Thyroid gland (tissue), 4 donors: ENCODE measurements around the gene LKAAEAR1. TPM values are rescaled to one million over a fixed set of nuclear protein-coding genes. Genes with fewer than 3 reads are reported as not detected.

Source experiments
- DNase-seq, 2 donors: peaks; one replicate each; pipeline ENCODE4 v3.0.0-alpha.2; 2019
- H3K27ac ChIP-seq, 3 donors: fragments of 200-600 bp; sonication (generic); 1 replicate in 2 of 3; 2 replicates in 1 of 3; pipeline ENCODE4 v1.5.1; 2016 to 2019; ENCODE audit warnings: mild to moderate bottlenecking in 1 of 3, moderate library complexity in 1 of 3
- H3K27me3 ChIP-seq: fragments of 200-600 bp; sonication (generic); one replicate; pipeline ENCODE4 v1.5.1; 2019
- H3K36me3 ChIP-seq, 2 donors: fragments of 200-600 bp; sonication (generic); one replicate each; pipeline ENCODE4 v1.5.1; 2016 to 2019
- H3K4me1 ChIP-seq, 2 donors: fragments of 200-600 bp; sonication (generic); one replicate each; pipeline ENCODE4 v1.5.1; 2017 to 2019
- H3K4me3 ChIP-seq, 3 donors: fragments of 200-600 bp; sonication (generic); replicated peaks in 1 of 3; 1 replicate in 2 of 3; 2 replicates in 1 of 3; pipeline ENCODE4 v1.5.1; 2016; ENCODE audit warnings: mild to moderate bottlenecking in 1 of 3
- H3K9me3 ChIP-seq: fragments of 200-600 bp; sonication (generic); one replicate; pipeline ENCODE4 v1.5.1; 2017
- CTCF ChIP-seq, 6 experiments: fragments of 200-600 bp in 3 of 6; fragments of 450-650 bp in 3 of 6; sonication (generic) in 3 of 6; IDR thresholded peaks; one replicate each; pipeline ENCODE4 v1.5.1; 2016 to 2019; ENCODE audit warnings: antibody characterized with exemption in 6 of 6, mild to moderate bottlenecking in 2 of 6, inconsistent platforms in 1 of 6, moderate library complexity in 1 of 6
- POLR2A ChIP-seq, 2 donors: fragments of 450-650 bp; IDR thresholded peaks; one replicate each; pipeline ENCODE4 v1.6.1; 2017; ENCODE audit warnings: antibody characterized with exemption in 2 of 2, mild to moderate bottlenecking in 2 of 2, moderate library complexity in 1 of 2
- WGBS, 2 donors: methylation state at CpG; one replicate each; pipeline ENCODE4 v1.1.5; 2017; 5-methylcytosine and 5-hydroxymethylcytosine counted together
- intact Hi-C: fragments of 100-400 bp; cut with DNase I; formaldehyde crosslinking; loops from one replicate; pipeline ENCODE4 v1.15.1; 2023
- total RNA-seq, 4 donors: library from RNA; depleted of rRNA; stranded (reverse); fragments of >200 nt; gene quantifications; one replicate each; pipeline ENCODE4 v1.2.3, GENCODE V29; 2016

Gene LKAAEAR1
- total RNA-seq, 4 donors from 2014 or later = 1.3 to 1.7 TPM; not detected in 2

GRCh38 chr20:64062276-64062595 is 22.0 kb downstream of the LKAAEAR1 start:
- Histone ChIP-seq H3K9me3 (no peaks in the 10 kb centered on the region), H3K4me1 (peaks cover 16 to 24% of the 10 kb centered on the region in 2 donors), H3K36me3 (no peaks in the 10 kb centered on the region), H3K27ac (peak overlapping the region in 2 of 3 donors; percentile 78 to 87), H3K4me3 (peak overlapping the region in 1 of 3 donors; percentile 77), H3K27me3 (no peaks in the 10 kb centered on the region)
- 38 to 58% methylated on average over 4 of the region's 5 CpGs for WGBS, 2 donors
- TF ChIP-seq CTCF (IDR thresholded peaks at IDR 0.05) = no peak
- TF ChIP-seq POLR2A (IDR thresholded peaks at IDR 0.05) = no peak
- no peak for DNase-seq
- intact Hi-C loops = loop anchor here (10.0 kb wide), 1 partner anchor 527 kb away; the partner anchor contains the start of gene PTK6

- no peaks in the 10 kb centered on the region for H3K36me3 ChIP-seq
- peaks cover 7% of the 10 kb centered on the region in 2 donors for H3K4me1 ChIP-seq
- H3K27me3 ChIP-seq = no peaks in the 10 kb centered on the region
- 75 to 87% methylated on average over 11 of the region's 12 CpGs for WGBS, 2 donors
- intact Hi-C loops = no loop called here
- no peak overlapping the region for H3K4me3 ChIP-seq
- H3K9me3 ChIP-seq = no peaks in the 10 kb centered on the region
- TF ChIP-seq POLR2A (IDR thresholded peaks at IDR 0.05) = no peak
- TF ChIP-seq CTCF (IDR thresholded peaks at IDR 0.05) = no peak
- no peak overlapping the region for H3K27ac ChIP-seq
- DNase-seq = no peak
Measured at GRCh38 chr20:64058536-64058935, 25.7 kb downstream of the LKAAEAR1 start.

GRCh38 chr20:64057628-64058498 is 26.3 kb downstream of the LKAAEAR1 start:
- 40% methylated on average over 20 to 21 of the region's 33 CpGs for WGBS, 2 donors
- H3K27ac ChIP-seq = peak overlapping the region in 2 of 3 donors; percentile 38 to 59
- H3K36me3 ChIP-seq = no peaks in the 10 kb centered on the region
- no peak for TF ChIP-seq POLR2A (IDR thresholded peaks at IDR 0.05)
- TF ChIP-seq CTCF (IDR thresholded peaks at IDR 0.05) = peak; percentile 47 to 86 (median 67)
- H3K27me3 ChIP-seq = no peaks in the 10 kb centered on the region
- peaks cover 6 to 7% of the 10 kb centered on the region in 2 donors for H3K4me1 ChIP-seq
- intact Hi-C loops = no loop called here
- H3K4me3 ChIP-seq = no peak overlapping the region
- H3K9me3 ChIP-seq = no peaks in the 10 kb centered on the region
- DNase-seq = peak; percentile 69 to 72

GRCh38 chr20:64056889-64057627 is 27.1 kb downstream of the LKAAEAR1 start:
- intact Hi-C loops = no loop called here
- no peaks in the 10 kb centered on the region for H3K27me3 ChIP-seq
- H3K4me1 ChIP-seq = peaks cover 0 to 1% of the 10 kb centered on the region in 2 donors
- no peak overlapping the region for H3K4me3 ChIP-seq
- 55 to 65% methylated on average over 18 to 31 of the region's 39 CpGs for WGBS, 2 donors
- no peak for DNase-seq
- TF ChIP-seq CTCF (IDR thresholded peaks at IDR 0.05) = no peak
- no peak for TF ChIP-seq POLR2A (IDR thresholded peaks at IDR 0.05)
- H3K9me3 ChIP-seq = no peaks in the 10 kb centered on the region
- no peaks in the 10 kb centered on the region for H3K36me3 ChIP-seq
- peak overlapping the region in 2 of 3 donors; percentile 38 to 59 for H3K27ac ChIP-seq

- peak overlapping the region in 2 of 3 donors; percentile 38 to 59 for H3K27ac ChIP-seq
- intact Hi-C loops = no loop called here
- H3K4me3 ChIP-seq = no peak overlapping the region
- WGBS, 2 donors = 44 to 58% methylated on average over 7 of the region's 7 CpGs
- DNase-seq = no peak
- no peaks in the 10 kb centered on the region for H3K36me3 ChIP-seq
- no peaks in the 10 kb centered on the region for H3K27me3 ChIP-seq
- no peaks in the 10 kb centered on the region for H3K9me3 ChIP-seq
- H3K4me1 ChIP-seq = no peaks in the 10 kb centered on the region
- TF ChIP-seq CTCF (IDR thresholded peaks at IDR 0.05) = no peak
- TF ChIP-seq POLR2A (IDR thresholded peaks at IDR 0.05) = no peak
Measured at GRCh38 chr20:64056639-64056888, 27.6 kb downstream of the LKAAEAR1 start.
